H9 (cell line): Measurements from ENCODE around the gene GALNT2. TPM values are rescaled to one million over a fixed set of nuclear protein-coding genes. Genes with fewer than 3 reads are reported as not detected.

ENCODE experiments used
- DNase-seq: peaks from one replicate; pipeline ENCODE4 v3.0.0-alpha.2; 2017
- H2AFZ ChIP-seq: one replicate; pipeline ENCODE4 v1.6.1; 2013; ENCODE audit warnings: mild to moderate bottlenecking, low read length, control low read depth, moderate library complexity
- H2AK5ac ChIP-seq: 2 replicates; pipeline ENCODE4 v1.6.1; 2013; ENCODE audit warnings: low read length, control low read depth, mixed read lengths; ENCODE audit not compliant: insufficient read length
- H2BK120ac ChIP-seq: one replicate; pipeline ENCODE4 v1.6.1; 2013; ENCODE audit warnings: low read depth, mild to moderate bottlenecking, low read length, control low read depth, inconsistent platforms; ENCODE audit not compliant: poor library complexity, severe bottlenecking
- H2BK12ac ChIP-seq: 2 replicates; pipeline ENCODE4 v1.6.1; 2013; ENCODE audit warnings: low read length, control low read depth, mixed read lengths, low read depth; ENCODE audit not compliant: insufficient read length
- H2BK15ac ChIP-seq: 2 replicates; pipeline ENCODE4 v1.6.1; 2013; ENCODE audit warnings: low read depth, low read length, control low read depth
- H2BK20ac ChIP-seq: one replicate; pipeline ENCODE4 v1.6.1; 2013; ENCODE audit warnings: low read depth, mild to moderate bottlenecking, low read length, control low read depth, inconsistent platforms; ENCODE audit not compliant: poor library complexity, severe bottlenecking
- H2BK5ac ChIP-seq: 2 replicates; pipeline ENCODE4 v1.6.1; 2013; ENCODE audit warnings: low read length, control low read depth, mixed read lengths; ENCODE audit not compliant: insufficient read length
- H3K14ac ChIP-seq: 2 replicates; pipeline ENCODE4 v1.6.1; 2013; ENCODE audit warnings: low read length, control low read depth; ENCODE audit not compliant: insufficient read depth
- H3K18ac ChIP-seq: 2 replicates; pipeline ENCODE4 v1.6.1; 2013; ENCODE audit warnings: low read depth, mild to moderate bottlenecking, mixed read lengths, low read length, control low read depth; ENCODE audit not compliant: insufficient read length
- H3K23ac ChIP-seq: 2 replicates; pipeline ENCODE4 v1.6.1; 2013; ENCODE audit warnings: low read length, control low read depth, mixed read lengths, low read depth; ENCODE audit not compliant: insufficient read length
- H3K23me2 ChIP-seq: 2 replicates; pipeline ENCODE4 v1.6.1; 2013; ENCODE audit warnings: low read depth, mild to moderate bottlenecking, mixed read lengths, low read length, control low read depth; ENCODE audit not compliant: insufficient read length, poor library complexity, severe bottlenecking
- H3K27ac ChIP-seq: 2 replicates; pipeline ENCODE4 v1.5.1; 2013; ENCODE audit warnings: low read length, control low read depth, mixed read lengths, low read depth; ENCODE audit not compliant: insufficient read length
- H3K27me3 ChIP-seq: 2 replicates; pipeline ENCODE4 v1.6.1; 2013; ENCODE audit warnings: low read length, control low read depth, inconsistent platforms; ENCODE audit not compliant: insufficient read depth
- H3K4ac ChIP-seq: 2 replicates; pipeline ENCODE4 v1.6.1; 2013; ENCODE audit warnings: low read depth, mild to moderate bottlenecking, control low read depth, inconsistent platforms, low read length, moderate library complexity
- H3K4me1 ChIP-seq: 2 replicates; pipeline ENCODE4 v1.6.1; 2013; ENCODE audit warnings: low read length, control low read depth, inconsistent platforms; ENCODE audit not compliant: insufficient read depth
- H3K4me2 ChIP-seq: 2 replicates; pipeline ENCODE4 v1.6.1; 2013; ENCODE audit warnings: low read length, control low read depth, mixed read lengths; ENCODE audit not compliant: insufficient read length, insufficient read depth
- H3K56ac ChIP-seq: 2 replicates; pipeline ENCODE4 v1.6.1; 2013; ENCODE audit warnings: low read depth, mild to moderate bottlenecking, mixed read lengths, low read length, control low read depth; ENCODE audit not compliant: insufficient read length
- H3K79me1 ChIP-seq: 2 replicates; pipeline ENCODE4 v1.6.1; 2013; ENCODE audit warnings: low read depth, mild to moderate bottlenecking, moderate library complexity, low read length, control low read depth, inconsistent platforms; ENCODE audit not compliant: insufficient read depth, poor library complexity, severe bottlenecking
- H3K79me2 ChIP-seq: 2 replicates; pipeline ENCODE4 v1.6.1; 2013; ENCODE audit warnings: low read length, control low read depth, inconsistent platforms; ENCODE audit not compliant: insufficient read depth
- H3K9ac ChIP-seq: 2 replicates; pipeline ENCODE4 v1.6.1; 2013; ENCODE audit warnings: low read length, control low read depth, mixed read lengths; ENCODE audit not compliant: insufficient read length; ENCODE audit errors: extremely low read depth
- H3K9me3 ChIP-seq: one replicate; pipeline ENCODE4 v1.6.1; 2013; ENCODE audit warnings: low read depth, low read length, inconsistent platforms; ENCODE audit not compliant: control insufficient read depth
- H3T11ph ChIP-seq: one replicate; pipeline ENCODE4 v1.6.1; 2013; ENCODE audit warnings: mild to moderate bottlenecking, low read length, control low read depth, inconsistent platforms
- H4K20me1 ChIP-seq: one replicate; pipeline ENCODE4 v1.6.1; 2013; ENCODE audit not compliant: control insufficient read depth, insufficient read length, insufficient read depth
- H4K5ac ChIP-seq: 2 replicates; pipeline ENCODE4 v1.6.1; 2013; ENCODE audit warnings: low read depth, mild to moderate bottlenecking, mixed read lengths, low read length, control low read depth; ENCODE audit not compliant: insufficient read length
- H4K8ac ChIP-seq: replicated peaks from 2 replicates; pipeline ENCODE4 v1.6.1; 2013; ENCODE audit warnings: low read length, control low read depth, mixed read lengths, low read depth; ENCODE audit not compliant: insufficient read length
- H4K91ac ChIP-seq: 2 replicates; pipeline ENCODE4 v1.6.1; 2013; ENCODE audit warnings: low read depth, mild to moderate bottlenecking, moderate library complexity, mixed read lengths, low read length, control low read depth; ENCODE audit not compliant: insufficient read length
- H3K27ac Mint-ChIP-seq, 3 experiments: 2 replicates in 2 of 3; 3 replicates in 1 of 3; pipeline ENCODE4 v1.8.0; 2020 to 2021; ENCODE audit warnings: mixed read lengths in 3 of 3, mild to moderate bottlenecking in 1 of 3, moderate library complexity in 1 of 3
- H3K27me3 Mint-ChIP-seq: 2 replicates; pipeline ENCODE4 v1.8.0; 2021; ENCODE audit warnings: low read depth, mild to moderate bottlenecking, moderate library complexity, mixed read lengths
- H3K36me3 Mint-ChIP-seq, 3 experiments: 2 replicates in 2 of 3; 3 replicates in 1 of 3; pipeline ENCODE4 v1.8.0; 2020 to 2021; ENCODE audit warnings: low read depth in 3 of 3, mixed read lengths in 3 of 3; ENCODE audit not compliant: insufficient read depth in 1 of 3
- H3K4me1 Mint-ChIP-seq, 2 experiments: 2 replicates each; pipeline ENCODE4 v1.8.0; 2020; ENCODE audit warnings: mixed read lengths in 2 of 2
- H3K4me3 Mint-ChIP-seq, 2 experiments: 2 replicates in 1 of 2; 3 replicates in 1 of 2; pipeline ENCODE4 v1.8.0; 2020 to 2021; ENCODE audit warnings: mild to moderate bottlenecking in 2 of 2, mixed read lengths in 2 of 2, moderate library complexity in 1 of 2
- H3K9me3 Mint-ChIP-seq, 2 experiments: 2 replicates in 1 of 2; 3 replicates in 1 of 2; pipeline ENCODE4 v1.8.0; 2020; ENCODE audit warnings: mild to moderate bottlenecking in 2 of 2, mixed read lengths in 2 of 2, moderate library complexity in 1 of 2
- CTCF ChIP-seq: fragments of 200-600 bp; sonication (generic); conservative IDR thresholded peaks from 3 replicates; pipeline ENCODE4 v1.8.0; 2021; ENCODE audit warnings: antibody characterized with exemption, mild to moderate bottlenecking
- WGBS: extraction: QIAGEN DNeasy Blood & Tissue Kit; methylation state at CpG from one replicate; pipeline ENCODE4 v1.1.7; 2013; ENCODE audit warnings: missing lambda C conversion rate, low lambda C conversion rate, mixed read lengths; ENCODE audit not compliant: insufficient read length; ENCODE audit errors: extremely low coverage; 5-methylcytosine and 5-hydroxymethylcytosine counted together
- total RNA-seq: library from RNA; stranded (reverse); gene quantifications from 2 replicates; pipeline ENCODE4 v1.2.1, GENCODE V29; 2021

Gene GALNT2
- total RNA-seq, 1 experiment from 2014 or later, result 57.6 TPM

- Histone ChIP-seq H4K91ac (no peak overlapping the region), H4K20me1 (no peaks in the 10 kb centered on the region), H4K5ac (no peak overlapping the region), H3K27me3 (no peaks in the 10 kb centered on the region), H3K27ac (no peak overlapping the region), H3K9ac (no peak overlapping the region), H3K23ac (no peak overlapping the region), H3K4ac (no peak overlapping the region), H2BK120ac (no peak overlapping the region), H3K79me1 (peaks cover 4% of the 10 kb centered on the region), H3T11ph (no peak overlapping the region), H2BK5ac (no peak overlapping the region), H2AK5ac (no peak overlapping the region), H3K23me2 (no peaks in the 10 kb centered on the region), H3K56ac (no peak overlapping the region), H3K79me2 (peaks cover 4% of the 10 kb centered on the region; the same call in 1 of the 2 replicates), H2BK15ac (no peak overlapping the region), H3K14ac (no peak overlapping the region), H3K4me1 (no peaks in the 10 kb centered on the region; the same call in 1 of the 2 replicates), H3K9me3 (no peaks in the 10 kb centered on the region), H2BK12ac (no peak overlapping the region), H4K8ac (no peak overlapping the region), H3K4me2 (no peak overlapping the region), H2BK20ac (no peak overlapping the region), H2AFZ (no peak overlapping the region), H3K18ac (no peak overlapping the region)
- Mint-ChIP-seq H3K4me1 (peaks cover 34 to 63% of the 10 kb centered on the region in 2 experiments), H3K36me3 (peaks cover 0 to 5% (median 0%) of the 10 kb centered on the region in 3 experiments; a peak in 2 of 7 replicates), H3K9me3 (no peaks in the 10 kb centered on the region), H3K27me3 (no peaks in the 10 kb centered on the region), H3K27ac (no peak overlapping the region), H3K4me3 (no peak overlapping the region)
- no peak for DNase-seq
- TF ChIP-seq CTCF, result no peak
- WGBS, result no CpG with 5 or more reads among the region's 13 CpGs
These were observed 56.5 kb downstream of the GALNT2 start for GRCh38 chr1:230123280-230124185.
